ENCODE data around the gene MVB12B. TPM values are rescaled to one million over a fixed set of nuclear protein-coding genes. Genes with fewer than 3 reads are reported as not detected.

The MVB12B gene
- total and polyA plus RNA-seq, 2 experiments from 2014 or later: 19.0 to 29.9 TPM

DNA sequence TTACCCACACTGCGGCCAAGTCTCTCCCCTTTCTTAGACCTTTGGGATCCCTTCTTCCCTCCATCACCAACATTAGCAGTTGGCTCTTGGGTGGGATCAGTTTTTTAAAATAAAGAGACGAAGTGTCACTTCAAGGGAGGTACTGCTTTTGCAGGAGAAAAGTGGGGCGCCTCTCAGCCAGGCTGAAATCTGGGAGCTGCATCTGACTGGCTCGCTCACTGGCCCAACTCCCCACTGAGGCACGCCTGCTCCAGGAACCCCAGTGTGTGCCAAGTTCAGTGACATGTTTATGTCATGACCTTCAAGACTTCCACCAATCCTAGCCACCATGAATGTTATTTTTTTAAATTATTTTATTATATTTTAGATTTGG is 130.5 kb downstream of the MVB12B start:
- TF ChIP-seq, protein P1, sequence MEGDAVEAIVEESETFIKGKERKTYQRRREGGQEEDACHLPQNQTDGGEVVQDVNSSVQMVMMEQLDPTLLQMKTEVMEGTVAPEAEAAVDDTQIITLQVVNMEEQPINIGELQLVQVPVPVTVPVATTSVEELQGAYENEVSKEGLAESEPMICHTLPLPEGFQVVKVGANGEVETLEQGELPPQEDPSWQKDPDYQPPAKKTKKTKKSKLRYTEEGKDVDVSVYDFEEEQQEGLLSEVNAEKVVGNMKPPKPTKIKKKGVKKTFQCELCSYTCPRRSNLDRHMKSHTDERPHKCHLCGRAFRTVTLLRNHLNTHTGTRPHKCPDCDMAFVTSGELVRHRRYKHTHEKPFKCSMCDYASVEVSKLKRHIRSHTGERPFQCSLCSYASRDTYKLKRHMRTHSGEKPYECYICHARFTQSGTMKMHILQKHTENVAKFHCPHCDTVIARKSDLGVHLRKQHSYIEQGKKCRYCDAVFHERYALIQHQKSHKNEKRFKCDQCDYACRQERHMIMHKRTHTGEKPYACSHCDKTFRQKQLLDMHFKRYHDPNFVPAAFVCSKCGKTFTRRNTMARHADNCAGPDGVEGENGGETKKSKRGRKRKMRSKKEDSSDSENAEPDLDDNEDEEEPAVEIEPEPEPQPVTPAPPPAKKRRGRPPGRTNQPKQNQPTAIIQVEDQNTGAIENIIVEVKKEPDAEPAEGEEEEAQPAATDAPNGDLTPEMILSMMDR (IDR thresholded peaks at IDR 0.05; ENCODE audit: low read depth, low read length): no peak
- Histone ChIP-seq H3K4me3 (no peak overlapping the region), H3K27me3 (no peaks in the 10 kb centered on the region), H3K4me1 (ENCODE audit: low read depth) (no peaks in the 10 kb centered on the region), H3K27ac (no peak overlapping the region), H3K9me3 (ENCODE audit: low read depth) (no peaks in the 10 kb centered on the region), H3K36me3 (no peaks in the 10 kb centered on the region)
- DNase-seq (ENCODE audit: low read depth in 1 of 2, low spot score in 1 of 2): no peak

- H3K27me3 ChIP-seq: no peaks in the 10 kb centered on the region
- H3K36me3 ChIP-seq: no peaks in the 10 kb centered on the region
- DNase-seq (ENCODE audit: low read depth in 1 of 2, low spot score in 1 of 2): no peak
- TF ChIP-seq, protein P1 (IDR thresholded peaks at IDR 0.05; ENCODE audit: low read depth, low read length): no peak
- no peak overlapping the region for H3K27ac ChIP-seq
- H3K4me3 ChIP-seq: no peak overlapping the region
- H3K4me1 ChIP-seq (ENCODE audit: low read depth): no peaks in the 10 kb centered on the region
- no peaks in the 10 kb centered on the region for H3K9me3 ChIP-seq (ENCODE audit: low read depth)
Observed at GRCh38 chr9:126457890-126458289, 131.3 kb downstream of the MVB12B start.

DNA sequence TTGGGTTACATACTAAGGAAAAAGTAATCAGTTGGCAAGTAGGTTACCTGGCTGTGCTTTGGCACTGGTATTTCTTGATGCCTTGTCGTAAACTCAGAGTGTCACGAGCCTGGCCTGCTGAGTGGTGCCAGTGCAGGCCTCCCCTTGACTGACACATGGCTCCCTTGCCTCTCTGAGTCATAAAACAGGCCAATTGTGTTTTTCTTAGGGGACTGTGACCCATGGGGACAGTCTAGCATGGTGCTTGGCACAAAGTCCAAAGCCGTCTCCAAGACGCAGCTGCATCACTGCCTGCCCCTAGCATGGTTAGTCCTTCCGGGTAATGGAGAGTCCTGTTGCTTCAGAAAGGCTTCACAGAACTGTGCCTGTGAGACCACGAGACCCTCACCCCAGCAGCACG is 132.5 kb downstream of the MVB12B start:
- H3K27me3 ChIP-seq: no peaks in the 10 kb centered on the region
- TF ChIP-seq, protein P1 (IDR thresholded peaks at IDR 0.05; ENCODE audit: low read depth, low read length): no peak
- DNase-seq (ENCODE audit: low read depth in 1 of 2, low spot score in 1 of 2): no peak
- no peak overlapping the region for H3K4me3 ChIP-seq
- H3K9me3 ChIP-seq (ENCODE audit: low read depth): no peaks in the 10 kb centered on the region
- H3K27ac ChIP-seq: no peak overlapping the region
- no peaks in the 10 kb centered on the region for H3K36me3 ChIP-seq
- H3K4me1 ChIP-seq (ENCODE audit: low read depth): no peaks in the 10 kb centered on the region

- TF ChIP-seq, protein P1 (IDR thresholded peaks at IDR 0.05; ENCODE audit: low read depth, low read length): no peak
- Histone ChIP-seq H3K9me3 (ENCODE audit: low read depth) (no peaks in the 10 kb centered on the region), H3K4me3 (no peak overlapping the region), H3K27me3 (no peaks in the 10 kb centered on the region), H3K36me3 (no peaks in the 10 kb centered on the region), H3K27ac (no peak overlapping the region), H3K4me1 (ENCODE audit: low read depth) (no peaks in the 10 kb centered on the region)
- DNase-seq (ENCODE audit: low read depth in 1 of 2, low spot score in 1 of 2): no peak
Observed at GRCh38 chr9:126459546-126459945, 132.9 kb downstream of the MVB12B start.

- Histone ChIP-seq H3K36me3 (no peaks in the 10 kb centered on the region), H3K9me3 (ENCODE audit: low read depth) (no peaks in the 10 kb centered on the region), H3K27me3 (no peaks in the 10 kb centered on the region), H3K27ac (no peak overlapping the region), H3K4me3 (no peak overlapping the region), H3K4me1 (ENCODE audit: low read depth) (no peaks in the 10 kb centered on the region)
- DNase-seq (ENCODE audit: low read depth in 1 of 2, low spot score in 1 of 2): no peak
- TF ChIP-seq, protein P1 (IDR thresholded peaks at IDR 0.05; ENCODE audit: low read depth, low read length): no peak
Observed at GRCh38 chr9:126459965-126460843, 133.6 kb downstream of the MVB12B start.
